Thyroid gland (tissue), 4 donors: ENCODE results near the gene RAD51C. TPM values are rescaled to one million over a fixed set of nuclear protein-coding genes. Genes with fewer than 3 reads are reported as not detected.
"Not testable (repeated sequence)": the region's sequence is repeated elsewhere in the genome, so short reads cannot be mapped to it uniquely, and the experiment has no call there.

Experiments
- DNase-seq, 2 donors: peaks; one replicate each; pipeline ENCODE4 v3.0.0-alpha.2; 2019
- H3K27ac ChIP-seq, 3 donors: fragments of 200-600 bp; sonication (generic); 1 replicate in 2 of 3; 2 replicates in 1 of 3; pipeline ENCODE4 v1.5.1; 2016 to 2019; ENCODE audit warnings: mild to moderate bottlenecking in 1 of 3, moderate library complexity in 1 of 3
- H3K27me3 ChIP-seq: fragments of 200-600 bp; sonication (generic); one replicate; pipeline ENCODE4 v1.5.1; 2019
- H3K36me3 ChIP-seq, 2 donors: fragments of 200-600 bp; sonication (generic); one replicate each; pipeline ENCODE4 v1.5.1; 2016 to 2019
- H3K4me1 ChIP-seq, 2 donors: fragments of 200-600 bp; sonication (generic); one replicate each; pipeline ENCODE4 v1.5.1; 2017 to 2019
- H3K4me3 ChIP-seq, 3 donors: fragments of 200-600 bp; sonication (generic); replicated peaks in 1 of 3; 1 replicate in 2 of 3; 2 replicates in 1 of 3; pipeline ENCODE4 v1.5.1; 2016; ENCODE audit warnings: mild to moderate bottlenecking in 1 of 3
- H3K9me3 ChIP-seq: fragments of 200-600 bp; sonication (generic); one replicate; pipeline ENCODE4 v1.5.1; 2017
- POLR2A ChIP-seq, 2 donors: fragments of 450-650 bp; IDR thresholded peaks; one replicate each; pipeline ENCODE4 v1.6.1; 2017; ENCODE audit warnings: antibody characterized with exemption in 2 of 2, mild to moderate bottlenecking in 2 of 2, moderate library complexity in 1 of 2
- WGBS, 2 donors: methylation state at CpG; one replicate each; pipeline ENCODE4 v1.1.5; 2017; 5-methylcytosine and 5-hydroxymethylcytosine counted together
- intact Hi-C: fragments of 100-400 bp; cut with DNase I; formaldehyde crosslinking; loops from one replicate; pipeline ENCODE4 v1.15.1; 2023
- total RNA-seq, 4 donors: library from RNA; depleted of rRNA; stranded (reverse); fragments of >200 nt; gene quantifications; one replicate each; pipeline ENCODE4 v1.2.3, GENCODE V29; 2016
- TF ChIP-seq, protein P1 (sequence below), 6 experiments: fragments of 200-600 bp in 3 of 6; fragments of 450-650 bp in 3 of 6; sonication (generic) in 3 of 6; IDR thresholded peaks; one replicate each; pipeline ENCODE4 v1.5.1; 2016 to 2019; ENCODE audit warnings: antibody characterized with exemption in 6 of 6, mild to moderate bottlenecking in 2 of 6, inconsistent platforms in 1 of 6, moderate library complexity in 1 of 6

The RAD51C gene
- 10 to 100 TPM in 3 of 4 donors, 1 to 10 TPM in 1; 8.8 to 20.4 (median 12.4) TPM for total RNA-seq

DNA sequence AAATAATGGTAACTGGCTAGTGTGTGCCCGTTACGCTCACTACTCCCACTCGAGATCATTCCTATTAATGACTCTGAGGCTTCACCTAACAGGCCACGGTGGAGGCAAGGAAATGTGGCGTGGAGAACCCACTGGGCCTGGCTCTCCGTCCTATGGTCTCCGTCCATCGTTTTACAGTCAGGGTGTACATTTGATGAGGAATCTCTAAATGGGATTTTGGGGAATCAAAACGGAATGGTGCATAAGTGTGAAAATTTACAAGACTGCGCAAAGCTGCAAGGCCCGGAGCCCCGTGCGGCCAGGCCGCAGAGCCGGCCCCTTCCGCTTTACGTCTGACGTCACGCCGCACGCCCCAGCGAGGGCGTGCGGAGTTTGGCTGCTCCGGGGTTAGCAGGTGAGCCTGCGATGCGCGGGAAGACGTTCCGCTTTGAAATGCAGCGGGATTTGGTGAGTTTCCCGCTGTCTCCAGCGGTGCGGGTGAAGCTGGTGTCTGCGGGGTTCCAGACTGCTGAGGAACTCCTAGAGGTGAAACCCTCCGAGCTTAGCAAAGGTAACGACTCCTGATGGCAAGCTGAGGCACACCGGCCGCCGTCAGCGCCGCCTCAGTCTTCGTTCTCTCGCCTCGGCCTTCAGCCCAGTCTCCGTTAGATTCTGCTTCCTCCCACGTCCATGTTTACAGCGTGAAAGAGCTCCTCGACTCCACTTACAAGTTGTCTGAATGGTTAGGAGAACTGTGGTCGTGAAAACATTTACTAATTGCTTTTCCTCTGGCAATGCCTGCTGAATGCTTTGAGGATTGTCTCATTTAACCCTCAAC is at the start of gene RAD51C:
Gene RAD51C (plus strand): TSS at position 364 of the 817 bp plus-strand sequence. CDS start 42 bp downstream, at position 406.
- Histone ChIP-seq H3K36me3 (no peaks in the 10 kb centered on the region), H3K27me3 (no peaks in the 10 kb centered on the region), H3K4me3 (peak within 1 kb of the TSS; percentile 32 to 49 (median 45)), H3K4me1 (peaks cover 0 to 6% of the 10 kb centered on the region in 2 donors), H3K27ac (peak within 1 kb of the TSS; percentile 1 to 67 (median 64)), H3K9me3 (no peaks in the 10 kb centered on the region)
- DNase-seq: peak; percentile 75 to 83
- TF ChIP-seq, protein P1, sequence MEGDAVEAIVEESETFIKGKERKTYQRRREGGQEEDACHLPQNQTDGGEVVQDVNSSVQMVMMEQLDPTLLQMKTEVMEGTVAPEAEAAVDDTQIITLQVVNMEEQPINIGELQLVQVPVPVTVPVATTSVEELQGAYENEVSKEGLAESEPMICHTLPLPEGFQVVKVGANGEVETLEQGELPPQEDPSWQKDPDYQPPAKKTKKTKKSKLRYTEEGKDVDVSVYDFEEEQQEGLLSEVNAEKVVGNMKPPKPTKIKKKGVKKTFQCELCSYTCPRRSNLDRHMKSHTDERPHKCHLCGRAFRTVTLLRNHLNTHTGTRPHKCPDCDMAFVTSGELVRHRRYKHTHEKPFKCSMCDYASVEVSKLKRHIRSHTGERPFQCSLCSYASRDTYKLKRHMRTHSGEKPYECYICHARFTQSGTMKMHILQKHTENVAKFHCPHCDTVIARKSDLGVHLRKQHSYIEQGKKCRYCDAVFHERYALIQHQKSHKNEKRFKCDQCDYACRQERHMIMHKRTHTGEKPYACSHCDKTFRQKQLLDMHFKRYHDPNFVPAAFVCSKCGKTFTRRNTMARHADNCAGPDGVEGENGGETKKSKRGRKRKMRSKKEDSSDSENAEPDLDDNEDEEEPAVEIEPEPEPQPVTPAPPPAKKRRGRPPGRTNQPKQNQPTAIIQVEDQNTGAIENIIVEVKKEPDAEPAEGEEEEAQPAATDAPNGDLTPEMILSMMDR (IDR thresholded peaks at IDR 0.05): no peak
- TF ChIP-seq POLR2A (IDR thresholded peaks at IDR 0.05): peak in 1 of 2 donors; percentile 66
- WGBS, 2 donors: 18% methylated on average over 33 to 41 of the region's 50 CpGs
- intact Hi-C loops: no loop called here

DNA sequence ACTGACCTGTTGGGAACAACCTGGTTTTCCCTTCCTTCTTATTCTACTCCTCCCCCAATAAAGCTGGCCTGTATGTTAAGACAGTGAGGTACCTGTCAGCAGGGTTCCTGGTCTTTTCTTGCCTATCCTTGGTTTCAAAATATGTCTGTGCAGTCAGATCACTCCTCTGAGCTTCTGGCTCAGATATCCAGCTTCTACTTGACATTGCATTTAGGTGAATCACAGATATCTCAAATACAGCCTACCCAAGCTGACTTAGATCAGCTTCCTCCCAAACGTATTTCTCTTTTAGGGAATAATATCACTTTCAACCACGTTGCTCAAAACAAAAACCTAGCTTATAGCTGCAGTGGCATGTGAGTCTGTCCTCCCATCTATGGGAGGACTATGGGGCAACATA is 49.3 kb upstream of the RAD51C start:
- no peak for DNase-seq
- TF ChIP-seq, protein P1 (IDR thresholded peaks at IDR 0.05): no peak
- TF ChIP-seq POLR2A (IDR thresholded peaks at IDR 0.05): no peak
- no peaks in the 10 kb centered on the region for H3K27me3 ChIP-seq
- intact Hi-C loops: no loop called here
- no peaks in the 10 kb centered on the region for H3K36me3 ChIP-seq
- no peak overlapping the region for H3K27ac ChIP-seq
- H3K4me3 ChIP-seq: no peak overlapping the region
- no peaks in the 10 kb centered on the region for H3K4me1 ChIP-seq
- whole genome bisulfite sequencing, 2 donors: 63 to 78% methylated on average over 2 of the region's 2 CpGs
- H3K9me3 ChIP-seq: no peaks in the 10 kb centered on the region

DNA sequence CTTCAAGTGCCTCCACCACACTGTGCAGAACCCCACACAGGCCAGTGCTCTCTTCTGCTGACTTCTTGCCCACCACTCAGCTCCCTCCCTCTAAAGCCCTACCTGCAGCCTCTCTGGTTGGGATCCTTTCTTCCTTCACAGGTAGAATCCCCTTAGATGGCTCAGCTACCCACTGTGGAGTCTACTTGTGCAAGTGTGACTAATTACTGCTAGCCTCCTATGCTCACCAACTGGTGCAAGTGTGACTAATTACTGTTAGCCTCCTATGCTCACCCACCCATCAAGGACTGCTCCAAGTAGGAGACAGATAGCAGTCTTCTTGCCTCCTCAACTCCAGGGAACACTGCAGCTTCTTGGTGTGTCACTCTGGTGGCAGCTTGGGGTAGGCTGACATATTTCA is 44.2 kb upstream of the RAD51C start:
- Histone ChIP-seq H3K9me3 (no peaks in the 10 kb centered on the region), H3K4me1 (no peaks in the 10 kb centered on the region), H3K36me3 (no peaks in the 10 kb centered on the region), H3K27me3 (no peaks in the 10 kb centered on the region), H3K4me3 (no peak overlapping the region), H3K27ac (no peak overlapping the region)
- intact Hi-C loops: no loop called here
- TF ChIP-seq, protein P1 (IDR thresholded peaks at IDR 0.05): no peak
- no peak for TF ChIP-seq POLR2A (IDR thresholded peaks at IDR 0.05)
- no peak for DNase-seq

DNA sequence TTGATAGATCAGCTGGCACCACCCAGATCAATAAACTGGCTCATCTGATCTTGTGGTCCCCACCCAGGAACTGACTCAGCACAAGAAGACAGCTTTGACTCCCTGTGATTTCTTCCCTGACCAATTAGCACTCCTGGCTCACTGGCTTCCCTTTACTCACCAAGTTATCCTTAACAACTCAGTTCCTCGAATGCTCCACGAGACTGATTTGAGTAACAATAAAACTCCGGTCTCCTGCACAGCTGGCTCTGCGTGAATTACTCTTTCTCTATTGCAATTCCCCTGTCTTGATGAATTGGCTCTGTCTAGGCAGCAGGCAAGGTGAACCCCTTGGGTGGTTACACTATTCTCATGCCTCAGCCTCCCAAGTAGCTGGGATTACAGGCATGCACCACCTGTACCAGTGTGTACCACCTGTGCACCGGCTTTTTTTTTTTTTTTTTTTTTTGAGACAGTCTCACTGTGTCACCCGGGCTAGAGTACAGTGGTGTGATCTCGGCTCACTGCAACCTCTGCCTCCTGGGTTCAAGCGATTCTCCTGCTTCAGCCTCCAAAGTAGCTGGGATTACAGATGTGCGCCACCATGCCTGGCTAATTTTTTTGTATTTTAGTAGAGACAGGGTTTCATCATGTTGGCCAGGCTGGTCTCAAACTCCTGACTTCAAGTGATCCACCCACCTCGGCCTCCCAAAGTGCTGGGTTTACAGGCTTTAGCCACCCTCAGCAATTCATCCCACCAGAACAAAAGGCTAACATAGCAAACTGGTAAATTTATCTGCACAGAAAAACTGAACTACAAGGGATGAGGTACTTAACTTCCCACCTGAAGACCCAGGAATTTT is 34.2 kb upstream of the RAD51C start:
- H3K36me3 ChIP-seq, H3K9me3 ChIP-seq, intact Hi-C loops, H3K27me3 ChIP-seq, H3K4me3 ChIP-seq, H3K4me1 ChIP-seq, DNase-seq: not testable (repeated sequence)
- WGBS, 2 donors: 67 to 68% methylated on average over 10 of the region's 10 CpGs
- peak overlapping the region in 2 of 3 donors; percentile 61 to 69 for H3K27ac ChIP-seq

DNA sequence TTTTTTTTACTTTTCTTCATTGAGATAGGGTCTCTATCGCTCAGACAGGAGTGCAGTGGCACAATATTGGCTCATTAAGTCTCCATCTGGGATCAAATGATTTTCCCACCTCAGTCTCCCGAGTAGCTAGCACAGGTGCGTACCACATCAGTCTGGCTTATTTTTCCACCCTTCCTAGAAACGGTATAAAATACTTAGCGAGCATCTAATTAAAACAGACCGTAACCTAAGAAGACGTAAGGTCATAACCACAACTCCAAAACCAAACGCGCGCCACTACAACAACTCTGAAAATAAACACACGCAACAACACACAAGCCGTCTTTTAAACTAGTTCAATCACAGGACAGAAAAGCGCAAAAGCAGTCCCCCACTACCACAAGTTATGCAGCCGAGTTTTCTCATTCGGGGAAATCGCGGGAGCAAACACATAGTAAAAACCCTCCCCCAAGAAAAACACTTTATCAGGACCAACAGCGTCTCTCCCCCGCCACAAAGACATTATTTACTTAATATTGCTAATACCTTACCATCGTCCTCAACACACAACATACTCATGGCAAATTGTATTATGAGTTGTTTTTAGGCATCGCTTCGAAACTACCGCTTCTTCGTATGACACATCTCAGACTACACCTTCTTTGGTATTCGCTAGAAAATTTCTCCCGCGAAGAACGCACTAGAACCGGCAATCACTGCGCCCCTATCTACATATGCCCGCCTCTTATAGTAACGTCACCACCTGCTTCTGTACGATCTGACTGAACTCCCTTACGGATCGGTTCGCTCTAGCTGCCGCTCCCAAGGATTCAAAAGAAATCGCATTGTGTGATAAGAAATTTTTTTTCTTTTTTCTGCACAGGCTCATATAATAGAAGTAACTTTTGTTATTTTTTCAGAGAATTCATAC is 33.3 kb upstream of the RAD51C start:
- TF ChIP-seq, protein P1 (IDR thresholded peaks at IDR 0.05): no peak
- TF ChIP-seq POLR2A (IDR thresholded peaks at IDR 0.05): peak; percentile 52 to 97
- WGBS, 2 donors: 2% methylated on average over 38 of the region's 38 CpGs
- no peaks in the 10 kb centered on the region for H3K4me1 ChIP-seq
- intact Hi-C loops: no loop called here
- no peaks in the 10 kb centered on the region for H3K9me3 ChIP-seq
- H3K4me3 ChIP-seq: peak overlapping the region in 1 of 3 donors; percentile 24
- H3K27me3 ChIP-seq: no peaks in the 10 kb centered on the region
- no peaks in the 10 kb centered on the region for H3K36me3 ChIP-seq
- DNase-seq: peak; percentile 54 to 78
- peak overlapping the region in 2 of 3 donors; percentile 61 to 69 for H3K27ac ChIP-seq

DNA sequence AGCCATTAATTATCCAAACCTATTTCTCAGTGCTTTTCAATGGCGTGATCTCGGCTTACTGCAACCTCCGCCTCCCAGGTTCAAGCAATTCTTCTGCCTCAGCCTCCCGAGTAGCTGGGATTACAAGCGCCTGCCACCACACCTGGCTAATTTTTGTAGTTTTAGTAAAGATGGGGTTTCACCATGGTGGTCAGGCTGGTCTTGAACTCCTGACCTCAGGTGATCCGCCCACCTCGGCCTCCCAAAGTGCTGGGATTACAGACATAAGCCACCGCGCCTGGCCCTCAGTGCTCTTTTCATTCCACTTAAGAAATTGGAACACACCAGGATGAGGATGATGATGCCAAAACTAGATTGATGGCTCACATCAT is 32.7 kb upstream of the RAD51C start:
- DNase-seq, H3K36me3 ChIP-seq, intact Hi-C loops, H3K9me3 ChIP-seq, H3K27me3 ChIP-seq, H3K4me1 ChIP-seq: not testable (repeated sequence)
- WGBS, 2 donors: 51 to 58% methylated on average over 9 of the region's 9 CpGs
- peak overlapping the region in 2 of 3 donors; percentile 61 to 69 for H3K27ac ChIP-seq
- H3K4me3 ChIP-seq: peak overlapping the region in 1 of 3 donors; percentile 24
